Midbrain (tissue), 1 donor: Measurements from ENCODE around the gene SPTBN1.
"Not testable (repeated sequence)": the region's sequence is repeated elsewhere in the genome, so short reads cannot be mapped to it uniquely, and the experiment has no call there.

Experiments
- DNase-seq: peaks from one replicate; lab custom pipeline; 2025; lab: John Stamatoyannopoulos, UW

SPTBN1 gene

DNA sequence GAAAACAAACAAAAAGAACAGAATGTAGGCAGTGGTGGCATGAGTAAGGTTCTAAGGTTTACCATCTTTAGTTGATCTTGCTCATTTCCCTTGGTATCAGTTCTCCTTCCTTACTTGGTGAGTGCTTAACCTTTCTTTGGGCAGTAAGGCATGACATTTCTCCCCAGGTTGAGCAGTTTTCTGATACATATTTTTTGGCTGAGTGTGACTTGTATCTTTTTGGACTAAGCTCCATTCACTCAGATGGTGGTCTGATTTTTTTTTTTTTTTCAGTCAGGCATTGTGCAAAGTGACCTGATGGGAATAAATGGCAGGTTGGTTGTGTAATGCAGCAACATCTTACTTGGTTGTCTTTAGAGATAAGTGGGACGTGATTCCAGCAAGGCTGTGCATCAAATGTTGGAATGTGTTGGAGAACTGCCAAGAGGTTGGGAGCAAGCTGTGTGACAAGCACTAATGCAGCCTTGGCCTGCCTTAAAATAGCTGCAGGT is 15.1 kb downstream of the SPTBN1 start:
- DNase-seq, result no peak

DNA sequence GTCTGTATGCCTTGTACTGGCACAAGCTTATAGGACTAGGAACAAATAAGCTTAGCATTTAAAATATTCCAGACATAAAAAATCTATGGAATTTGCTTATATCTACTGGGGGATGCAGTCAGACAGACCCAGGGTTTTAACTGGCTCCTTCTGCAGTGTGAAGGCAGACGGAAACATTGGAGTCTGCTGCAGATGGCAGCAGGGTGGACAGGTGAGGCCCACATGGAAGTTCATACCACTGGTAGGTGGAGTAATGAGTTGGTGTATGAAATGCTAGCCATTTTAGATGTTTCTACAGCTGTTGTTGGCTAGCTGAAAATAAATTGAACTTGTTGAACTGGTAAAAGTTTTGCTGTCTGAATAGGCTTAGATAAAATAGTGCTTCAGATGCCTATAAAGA is 17.7 kb downstream of the SPTBN1 start:
- no peak for DNase-seq

- DNase-seq, result no peak
Observed at GRCh38 chr2:54475285-54475684, 19.2 kb downstream of the SPTBN1 start.

GRCh38 chr2:54475919-54476318 is 19.8 kb downstream of the SPTBN1 start:
- DNase-seq, result no peak

GRCh38 chr2:54476852-54477251 is 20.7 kb downstream of the SPTBN1 start:
- DNase-seq, result no peak

GRCh38 chr2:54477896-54478295 is 21.8 kb downstream of the SPTBN1 start:
- DNase-seq, result no peak

GRCh38 chr2:54478899-54479298 is 22.8 kb downstream of the SPTBN1 start:
- DNase-seq, result no peak

DNA sequence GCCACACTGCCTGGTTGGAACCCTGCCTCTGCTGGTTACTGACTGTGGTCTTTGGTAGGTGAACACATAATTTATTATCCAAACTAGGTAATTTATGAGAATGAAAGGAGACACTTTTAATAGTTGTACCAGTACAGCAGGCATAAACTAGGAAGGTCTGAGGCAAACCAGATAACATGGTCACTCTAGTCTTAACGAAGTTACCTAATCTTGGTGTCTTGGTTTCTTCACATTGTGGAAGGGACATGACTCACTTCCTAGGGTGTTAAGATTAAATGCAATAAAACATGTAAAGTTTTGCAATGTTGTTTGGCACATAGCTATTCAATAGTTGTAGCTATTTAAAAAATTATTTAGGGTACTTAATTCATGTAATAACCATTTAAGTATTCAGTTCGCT is 23.3 kb downstream of the SPTBN1 start:
- DNase-seq, result no peak

GRCh38 chr2:54480025-54480424 is 23.9 kb downstream of the SPTBN1 start:
- no peak for DNase-seq

GRCh38 chr2:54481686-54482085 is 25.6 kb downstream of the SPTBN1 start:
- DNase-seq, result no peak

GRCh38 chr2:54482715-54483114 is 26.6 kb downstream of the SPTBN1 start:
- no peak for DNase-seq

DNA sequence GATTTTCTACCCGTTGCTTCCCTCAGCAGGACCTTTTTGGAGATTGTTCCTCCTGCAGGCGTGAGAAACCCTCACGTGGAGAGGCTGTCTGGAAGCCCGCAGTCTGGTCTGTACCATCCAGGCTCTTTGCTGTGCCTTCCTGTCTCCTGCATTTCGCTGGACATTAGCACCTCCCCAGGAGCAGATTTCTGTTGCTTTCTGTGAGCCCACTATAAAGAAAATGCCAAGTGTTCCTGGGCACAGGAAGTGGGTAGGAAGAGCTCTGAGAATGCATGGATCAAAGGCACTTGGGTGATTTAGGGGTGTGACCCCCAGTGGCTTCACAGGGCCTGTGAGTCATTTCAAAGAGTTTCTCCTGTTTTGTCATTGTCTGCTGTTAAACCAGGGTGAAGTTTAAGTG is 27.3 kb downstream of the SPTBN1 start:
- DNase-seq, result no peak

DNA sequence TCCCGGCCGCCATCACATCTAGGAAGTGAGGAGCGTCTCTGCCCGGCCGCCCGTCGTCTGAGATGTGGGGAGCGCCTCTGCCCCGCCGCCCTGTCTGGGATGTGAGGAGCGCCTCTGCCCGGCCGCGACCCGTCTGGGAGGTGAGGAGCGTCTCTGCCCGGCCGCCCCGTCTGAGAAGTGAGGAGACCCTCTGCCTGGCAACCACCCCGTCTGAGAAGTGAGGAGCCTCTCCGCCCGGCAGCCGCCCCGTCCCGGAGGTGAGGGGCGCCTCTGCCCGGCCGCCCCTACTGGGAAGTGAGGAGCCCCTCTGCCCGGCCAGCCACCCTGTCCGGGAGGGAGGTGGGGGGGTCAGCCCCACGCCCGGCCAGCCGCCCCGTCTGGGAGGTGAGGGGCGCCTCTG is 29.6 kb downstream of the SPTBN1 start:
- DNase-seq, result not testable (repeated sequence)

DNA sequence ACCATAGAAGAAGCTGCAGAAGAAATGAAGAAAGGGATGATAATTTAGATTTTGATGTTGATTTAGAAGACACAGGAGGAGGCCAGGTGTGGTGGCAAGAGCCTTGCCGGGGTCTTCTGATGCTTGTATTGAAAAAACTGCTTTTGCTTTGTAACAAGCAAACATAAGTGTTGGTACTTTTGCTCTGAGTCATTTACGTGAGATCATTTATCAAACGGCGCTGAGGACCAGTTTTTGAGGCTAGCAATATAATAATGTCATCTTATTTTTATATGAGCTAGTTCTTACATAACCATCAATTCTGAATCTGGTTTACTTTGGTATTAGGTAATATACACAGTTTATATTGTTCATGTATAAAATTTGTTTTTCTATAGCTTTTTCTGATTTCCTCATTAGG is 30.6 kb downstream of the SPTBN1 start:
- no peak for DNase-seq

DNA sequence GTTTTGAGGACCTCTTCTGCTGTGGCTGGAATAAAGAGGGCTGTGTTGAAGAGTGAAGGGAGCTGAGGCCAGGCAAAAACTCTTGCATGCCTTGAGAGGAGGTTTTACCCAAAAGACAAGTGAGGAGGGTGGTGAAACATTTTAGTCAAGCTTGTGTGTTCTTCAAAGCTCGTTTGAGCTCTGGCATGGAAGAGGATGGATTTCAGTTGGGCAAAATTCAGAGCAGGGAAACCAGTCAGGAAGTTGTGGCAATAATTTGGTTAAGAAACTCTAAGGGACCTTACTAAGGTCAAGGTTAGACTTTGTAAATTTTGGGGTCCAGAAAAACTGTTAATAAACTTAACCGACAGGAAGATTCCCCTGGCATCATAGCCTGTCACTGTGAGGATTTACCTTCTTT is 34.7 kb downstream of the SPTBN1 start:
- no peak for DNase-seq

GRCh38 chr2:54492335-54492734 is 36.2 kb downstream of the SPTBN1 start:
- no peak for DNase-seq

DNA sequence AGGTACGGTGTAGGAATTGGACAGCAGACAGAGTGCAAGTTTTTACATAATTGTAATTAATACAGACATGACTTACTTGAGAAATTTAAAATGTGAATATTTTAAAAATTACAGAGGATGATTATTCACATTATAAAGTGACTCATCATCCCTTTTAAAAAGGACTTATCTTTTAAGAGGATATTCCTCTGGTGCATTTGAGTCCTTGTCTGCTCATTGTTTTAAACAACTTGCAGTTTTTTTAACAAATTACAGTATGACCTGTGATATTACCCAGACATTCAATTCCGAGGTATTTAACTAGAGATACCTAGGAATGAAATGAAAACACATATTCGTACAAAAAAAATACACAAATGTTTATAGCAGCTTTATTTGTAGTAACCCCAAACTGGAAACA is 38.0 kb downstream of the SPTBN1 start:
- no peak for DNase-seq

DNA sequence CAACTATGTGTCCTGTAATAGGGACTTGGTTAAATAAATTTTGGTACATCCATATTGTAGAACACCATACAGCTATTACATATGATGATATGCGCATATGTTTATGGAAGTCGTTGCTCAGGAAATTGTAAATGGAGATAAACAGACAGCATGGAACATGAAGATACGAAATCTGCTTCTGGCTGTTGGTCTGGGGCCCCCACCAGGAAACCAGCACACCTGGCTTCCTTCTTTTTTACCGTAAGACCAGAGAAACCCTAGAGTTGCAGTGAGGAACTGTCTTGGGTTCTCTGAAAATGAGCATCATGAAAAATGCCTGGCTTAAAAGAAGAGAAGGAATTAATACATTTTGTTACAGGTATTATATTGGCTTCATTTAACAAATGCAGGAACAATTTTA is 40.8 kb downstream of the SPTBN1 start:
- DNase-seq, result no peak

GRCh38 chr2:54497763-54498680 is 41.9 kb downstream of the SPTBN1 start:
- peak; percentile 54 for DNase-seq

GRCh38 chr2:54499661-54500060 is 43.5 kb downstream of the SPTBN1 start:
- DNase-seq, result no peak

DNA sequence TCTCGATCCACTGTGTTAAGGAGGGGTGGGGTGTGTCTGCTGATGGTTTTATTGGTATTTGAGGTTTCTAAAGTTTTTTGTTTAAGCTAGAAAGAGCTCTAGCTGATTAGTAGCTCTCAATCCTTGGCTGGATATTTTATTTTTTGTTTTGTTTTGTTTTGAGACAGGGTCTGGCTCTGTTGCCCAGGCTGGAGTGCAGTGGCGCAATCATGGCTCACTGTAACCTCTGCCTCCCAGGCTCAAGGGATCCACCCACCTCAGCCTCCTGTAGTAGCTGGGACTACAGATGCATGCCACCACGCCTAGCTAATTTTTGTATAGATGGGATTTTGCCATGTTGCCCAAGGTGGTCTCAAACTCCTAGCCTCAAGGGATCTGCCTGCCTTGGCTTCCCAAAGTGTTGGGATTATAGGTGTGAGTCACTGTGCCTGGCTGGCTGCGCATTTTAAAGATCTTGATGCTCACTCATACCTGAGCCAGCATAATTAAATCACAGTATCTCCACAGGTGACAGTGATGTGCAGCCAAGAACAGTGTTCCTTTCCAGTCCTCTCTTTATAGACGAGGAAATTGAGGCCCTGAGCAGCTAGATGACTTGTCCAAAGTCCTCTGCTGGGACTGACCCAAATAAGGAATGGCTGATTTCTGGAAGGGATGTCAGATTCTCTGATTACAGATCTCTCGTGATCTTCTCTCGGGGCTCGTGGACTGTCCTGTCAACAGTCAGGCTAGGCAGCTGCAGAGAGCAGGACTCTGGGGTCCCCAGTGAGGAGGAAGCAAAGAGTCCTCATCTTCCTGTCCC is 44.5 kb downstream of the SPTBN1 start:
- DNase-seq, result no peak

DNA sequence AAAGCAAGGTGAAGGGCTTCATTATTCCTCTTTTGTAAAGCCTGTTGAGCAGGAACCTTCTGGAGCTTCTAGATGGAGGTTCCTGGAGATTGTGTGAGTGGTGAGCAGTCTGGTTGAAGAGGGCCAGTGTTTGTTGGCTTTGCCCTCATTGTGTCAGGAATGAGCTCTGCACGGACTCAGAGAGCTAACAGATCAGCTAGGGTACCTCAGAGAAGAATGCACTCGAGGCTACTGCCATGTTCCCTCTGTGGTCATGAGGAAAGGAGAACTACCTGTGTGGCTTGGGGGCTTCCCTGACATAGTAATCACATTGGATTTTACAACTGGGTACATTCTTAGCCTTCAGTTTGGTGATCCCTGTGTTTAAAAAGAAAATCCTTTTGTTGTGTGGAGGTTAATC is 46.6 kb downstream of the SPTBN1 start:
- DNase-seq, result no peak

- DNase-seq, result peak; percentile 19
Observed at GRCh38 chr2:54503192-54503591, 47.1 kb downstream of the SPTBN1 start.
